ENCODE data around the gene MED13L. TPM values are rescaled to one million over a fixed set of nuclear protein-coding genes. Genes with fewer than 3 reads are reported as not detected.

The MED13L gene
- total and polyA plus RNA-seq, 2 donors (not counting 3 experiments of a cell fraction or from before 2014, with no cell fraction given), result 27.4 to 93.6 TPM

DNA sequence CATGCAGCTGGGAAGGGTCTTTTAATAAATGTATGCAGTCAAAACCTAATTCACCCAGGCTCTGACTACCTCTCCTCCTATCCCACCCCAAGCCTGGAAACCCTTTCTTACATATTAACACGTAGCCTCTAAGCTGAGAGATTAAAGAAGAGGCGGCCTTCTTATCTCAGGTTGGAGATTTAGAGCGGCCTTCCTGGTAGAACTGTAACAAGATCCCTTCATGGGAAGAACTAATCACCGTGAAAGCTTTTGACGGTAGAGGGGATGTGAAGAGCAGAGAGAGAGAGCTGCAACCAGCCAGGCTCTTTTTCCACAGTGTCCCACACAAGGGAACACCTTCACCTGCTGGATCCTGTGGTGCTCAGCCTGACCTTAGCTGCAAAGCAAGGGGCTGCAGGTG, 367.4 kb downstream of the MED13L start:
- H3K4me3 ChIP-seq (replicated peaks in 1 of 3; ENCODE audit: insufficient read depth in 1 of 3, low read depth in 1 of 3, low read length in 3 of 3), result no peak overlapping the region
- intact Hi-C loops (cut with micrococcal nuclease) (no loop called here), dilution Hi-C loops (cut with MboI; ENCODE audit: extremely low pct_ligation_motif_present, low sequenced_read_pairs) (no loop called here)
- BruUV-seq (replicated peaks), result no TSS peak
- H4K20me1 ChIP-seq (replicated peaks; ENCODE audit: control insufficient read depth, extremely low read depth, insufficient read depth, low read length), result no peaks in the 10 kb centered on the region
- H3K27ac ChIP-seq (ENCODE audit: insufficient read depth, low read depth, low read length), result no peak overlapping the region
- H2AFZ ChIP-seq (ENCODE audit: low read depth, low read length), result no peak overlapping the region
- DNase-seq (ENCODE audit: low read depth, low spot score) (no peak), FAIRE-seq (no peak)
- no peak overlapping the region for H3K9ac ChIP-seq (replicated peaks; ENCODE audit: extremely low read depth, insufficient read depth, low read length)
- CTCF ChIA-PET, result interaction anchor here (1.7 kb wide), 1 partner anchor 1930 kb away, joined by 5 read pairs; no protein-coding TSS in a partner anchor
- no peak overlapping the region for H3K4me2 ChIP-seq (ENCODE audit: insufficient read depth, low read length)
- H3K36me3 ChIP-seq (ENCODE audit: control insufficient read depth in 2 of 2, extremely low read depth in 1 of 2, insufficient read depth in 2 of 2, low read length in 2 of 2), result no peaks in the 10 kb centered on the region
- no peaks in the 10 kb centered on the region for H3K9me3 ChIP-seq (replicated peaks; ENCODE audit: control insufficient read depth, insufficient read depth, low read length)
- H3K27me3 ChIP-seq (ENCODE audit: control insufficient read depth in 2 of 2, insufficient read depth in 2 of 2, low read length in 2 of 2), result no peaks in the 10 kb centered on the region
- no peaks in the 10 kb centered on the region for H3K4me1 ChIP-seq (ENCODE audit: control insufficient read depth, extremely low read depth, insufficient read depth, low read length)
- H3K9me1 ChIP-seq (replicated peaks; ENCODE audit: control insufficient read depth, extremely low read depth, insufficient read depth, low read length), result no peaks in the 10 kb centered on the region
- H3K79me2 ChIP-seq (ENCODE audit: control insufficient read depth, insufficient read depth, low read length), result no peaks in the 10 kb centered on the region
- TF ChIP-seq FOS (IDR thresholded peaks at IDR 0.05; ENCODE audit: borderline replicate concordance, insufficient read depth, low read length) (no peak), POLR2A (IDR thresholded peaks at IDR 0.05; ENCODE audit: low read depth, low read length) (no peak), POLR2AphosphoS5 (IDR thresholded peaks at IDR 0.05; ENCODE audit: insufficient read depth, low read depth, low read length) (no peak), CTCF (IDR thresholded peaks at IDR 0.05; ENCODE audit: extremely low read depth in 1 of 2, insufficient read depth in 1 of 2, low read depth in 1 of 2, low read length in 2 of 2) (no peak), GATA2 (IDR thresholded peaks at IDR 0.05; ENCODE audit: insufficient read depth, insufficient read length, low read depth, low read length) (no peak), JUN (IDR thresholded peaks at IDR 0.05; ENCODE audit: borderline replicate concordance, insufficient read depth, insufficient read length, low read depth) (no peak), MYC (IDR thresholded peaks at IDR 0.05; ENCODE audit: low read depth, low read length) (no peak), EZH2 (IDR thresholded peaks at IDR 0.05; ENCODE audit: borderline replicate concordance, low read depth, low read length, severe bottlenecking) (no peak)
- TF ChIP-seq, protein P1, sequence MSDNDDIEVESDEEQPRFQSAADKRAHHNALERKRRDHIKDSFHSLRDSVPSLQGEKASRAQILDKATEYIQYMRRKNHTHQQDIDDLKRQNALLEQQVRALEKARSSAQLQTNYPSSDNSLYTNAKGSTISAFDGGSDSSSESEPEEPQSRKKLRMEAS (IDR thresholded peaks at IDR 0.05; ENCODE audit: insufficient read depth, insufficient read length), result no peak
- POLR2A ChIA-PET, result no interaction called here

MicroRNAs within 50 kb of the gene (microRNA counts, 767-probe panel; counts per million panel counts)
- 723 counts per million, percentile 96 among the panel's probes with 10 or more counts for microRNA hsa-miR-620

Small RNA genes within 50 kb of the gene (microRNA-seq; reads per million reads assigned to microRNA genes)
- gene MIR620 (ENCODE audit: borderline number of aligned reads, borderline replicate concordance), result not detected

Small RNA genes within 50 kb of the gene (small RNA-seq; reads per million reads assigned to genes)
- gene MIR620 (ENCODE audit: insufficient read depth, insufficient read length, low read depth, low replicate concordance) (not detected), gene RNU6-1188P (ENCODE audit: insufficient read depth, insufficient read length, low read depth, low replicate concordance) (not detected), gene SNRPGP18 (ENCODE audit: insufficient read depth, insufficient read length, low read depth, low replicate concordance) (not detected)
